ENCODE results near the gene MOG. TPM values are rescaled to one million over a fixed set of nuclear protein-coding genes. Genes with fewer than 3 reads are reported as not detected.

MOG gene
- not detected in 2 replicates for total RNA-seq

GRCh38 chr6:29656798-29657197 lies at the start of gene MOG:
Gene MOG, plus strand, starts transcription at chr6:29657092. Its CDS starts 118 bp downstream, at chr6:29657210.

DNA sequence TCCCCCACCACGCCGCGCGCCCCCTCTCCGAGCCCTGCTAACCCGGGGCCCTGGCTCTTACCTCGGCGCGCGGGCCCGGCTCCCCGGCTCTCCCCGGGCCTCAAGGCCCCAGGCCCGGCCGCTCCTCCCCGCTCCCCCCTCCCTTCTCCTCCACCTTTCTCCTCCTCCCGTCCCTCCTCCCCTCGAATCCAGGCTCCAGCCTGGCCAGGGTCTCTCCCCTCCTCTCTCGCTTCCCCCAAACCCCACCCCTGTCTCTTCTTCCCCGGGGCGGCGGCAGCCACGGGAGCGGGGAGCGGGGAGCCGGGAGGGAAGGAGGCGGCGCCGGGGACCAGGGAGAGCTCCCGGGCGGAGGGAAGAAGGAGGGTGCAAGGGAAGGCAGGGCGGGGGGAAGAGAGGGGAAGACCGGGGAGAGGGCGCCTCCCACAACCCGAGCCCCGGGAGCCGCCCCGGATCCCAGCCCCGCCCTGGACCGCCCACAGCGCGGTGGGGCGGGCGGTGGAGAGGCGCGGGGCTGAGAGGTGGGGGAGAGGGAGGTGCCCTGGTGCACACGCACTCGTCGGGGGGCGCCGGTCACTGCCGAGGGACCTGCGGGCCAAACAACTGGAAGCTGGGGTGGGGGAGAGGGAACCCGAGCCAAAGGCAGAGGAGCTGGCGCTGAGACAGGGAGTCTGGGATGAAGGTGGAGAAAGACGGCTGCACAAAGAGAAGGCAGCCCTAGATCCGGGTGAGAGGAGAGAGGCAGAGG lies 23.9 kb upstream of the MOG start, which contains the start of gene GABBR1:
Gene GABBR1 (minus strand): TSS at position 395 of the 745 bp plus-strand sequence. CDS start 798 bp downstream, outside the sequence.

DNA sequence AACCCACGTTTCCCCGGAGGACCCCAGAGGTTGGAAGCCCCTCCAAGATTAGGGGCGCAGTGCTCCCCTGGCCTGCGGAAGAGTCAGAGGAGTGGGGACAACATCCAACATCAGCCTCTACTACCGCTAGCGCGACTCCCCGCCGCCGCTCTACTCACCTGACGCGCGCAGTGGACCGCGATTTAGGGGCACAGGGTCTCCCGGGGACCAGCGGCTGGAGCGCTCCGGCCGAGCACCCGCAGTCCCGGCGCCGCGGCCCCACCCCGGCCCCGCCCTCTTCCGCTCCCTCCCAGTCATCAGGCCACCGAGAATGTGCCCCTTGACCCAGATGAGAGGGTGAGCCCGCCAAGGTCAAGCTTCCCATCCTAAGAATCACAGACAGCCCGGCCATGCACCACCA lies 24.0 kb downstream of the MOG start, which contains the start of gene ZFP57:
Gene ZFP57 (minus strand): TSS at position 249 of the 400 bp plus-strand sequence. CDS start 4,149 bp downstream, outside the sequence.

Small RNAs within 50 kb of the gene (small RNA-seq; reads per million reads assigned to genes)
- not detected for gene SUMO2P1

Other genes with a start within 250 kb of the MOG start
- gene OR12D1, start 242.2 kb upstream of the MOG start, total RNA-seq, result not detected in 2 replicates
- not detected in 2 replicates for gene OR10C1, start 217.8 kb upstream of the MOG start, total RNA-seq
- not detected in 2 replicates for gene OR11A1, start 200.0 kb upstream of the MOG start, total RNA-seq
- gene OR2H1, start 199.9 kb upstream of the MOG start, total RNA-seq, result not detected in 2 replicates
- gene MAS1L, start 169.1 kb upstream of the MOG start, total RNA-seq, result not detected in 2 replicates
- gene UBD, start 97.4 kb upstream of the MOG start, total RNA-seq, result not detected in 2 replicates
- not detected in 2 replicates for gene OR2H2, start 72.0 kb upstream of the MOG start, total RNA-seq
- 15.5 and 16.6 TPM in 2 replicates for gene GABBR1, start 23.9 kb upstream of the MOG start, total RNA-seq
- 0.24 TPM in 1 of 2 replicates, not detected in the other for gene ZFP57, start 24.1 kb downstream of the MOG start, total RNA-seq
- gene HLA-F, start 66.3 kb downstream of the MOG start, total RNA-seq, result 13.7 and 15.9 TPM in 2 replicates
- gene HLA-G, start 170.7 kb downstream of the MOG start, total RNA-seq, result not detected in 2 replicates